ENCODE measurements around the gene CHTF18.

GRCh38 chr16:820748-821147 lies 32.3 kb downstream of the CHTF18 start:
- no peak for TF ChIP-seq POLR2A (IDR thresholded peaks at IDR 0.05)
- no peak for TF ChIP-seq CTCF (IDR thresholded peaks at IDR 0.05 in 8 of 11, conservative IDR thresholded peaks at IDR 0.05 in 3 of 11)
- no peak for TF ChIP-seq POLR2AphosphoS5 (IDR thresholded peaks at IDR 0.05)
